ENCODE results near the gene TXNL4A.

The TXNL4A gene

DNA sequence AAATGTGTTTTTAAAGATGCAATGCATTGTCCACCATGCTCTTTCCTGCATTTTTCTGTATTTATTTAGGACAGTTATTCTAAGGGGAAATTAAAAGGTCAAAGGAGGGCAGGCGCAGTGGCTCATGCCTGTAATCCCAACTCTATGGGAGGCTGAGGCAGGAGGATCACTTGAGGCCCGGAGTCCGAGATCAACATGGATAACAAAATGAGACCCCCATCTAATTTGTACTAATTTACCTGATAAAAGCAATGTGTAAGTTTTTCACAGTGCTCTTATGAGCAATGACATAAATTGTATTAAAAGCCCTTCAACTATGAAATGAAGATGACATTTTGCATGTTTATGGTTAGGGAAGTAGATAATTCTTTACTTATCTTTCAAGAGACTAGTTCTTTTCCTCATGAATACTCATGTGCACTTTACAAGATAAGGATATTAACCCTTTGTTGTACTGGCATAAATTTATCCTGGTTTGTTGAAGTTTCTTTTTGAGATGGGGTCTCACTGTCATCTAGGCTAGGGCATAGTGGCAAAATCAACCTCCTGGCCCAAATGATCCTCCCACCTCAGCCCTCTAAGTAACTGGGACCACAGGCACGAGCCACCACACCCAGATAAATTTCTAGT lies 14.2 kb downstream of the TXNL4A start:
- TF ChIP-seq, protein P1, sequence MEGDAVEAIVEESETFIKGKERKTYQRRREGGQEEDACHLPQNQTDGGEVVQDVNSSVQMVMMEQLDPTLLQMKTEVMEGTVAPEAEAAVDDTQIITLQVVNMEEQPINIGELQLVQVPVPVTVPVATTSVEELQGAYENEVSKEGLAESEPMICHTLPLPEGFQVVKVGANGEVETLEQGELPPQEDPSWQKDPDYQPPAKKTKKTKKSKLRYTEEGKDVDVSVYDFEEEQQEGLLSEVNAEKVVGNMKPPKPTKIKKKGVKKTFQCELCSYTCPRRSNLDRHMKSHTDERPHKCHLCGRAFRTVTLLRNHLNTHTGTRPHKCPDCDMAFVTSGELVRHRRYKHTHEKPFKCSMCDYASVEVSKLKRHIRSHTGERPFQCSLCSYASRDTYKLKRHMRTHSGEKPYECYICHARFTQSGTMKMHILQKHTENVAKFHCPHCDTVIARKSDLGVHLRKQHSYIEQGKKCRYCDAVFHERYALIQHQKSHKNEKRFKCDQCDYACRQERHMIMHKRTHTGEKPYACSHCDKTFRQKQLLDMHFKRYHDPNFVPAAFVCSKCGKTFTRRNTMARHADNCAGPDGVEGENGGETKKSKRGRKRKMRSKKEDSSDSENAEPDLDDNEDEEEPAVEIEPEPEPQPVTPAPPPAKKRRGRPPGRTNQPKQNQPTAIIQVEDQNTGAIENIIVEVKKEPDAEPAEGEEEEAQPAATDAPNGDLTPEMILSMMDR (IDR thresholded peaks at IDR 0.05; ENCODE audit: borderline replicate concordance, control extremely low read depth, extremely low read depth, insufficient read depth, missing control alignments): no peak
- in situ Hi-C loops (cut with MboI; ENCODE audit: low sequenced_read_pairs, unreplicated experiment): no loop called here
- no peak for DNase-seq (ENCODE audit: low spot score)

- TF ChIP-seq, protein P1 (IDR thresholded peaks at IDR 0.05; ENCODE audit: borderline replicate concordance, control extremely low read depth, extremely low read depth, insufficient read depth, missing control alignments): no peak
- in situ Hi-C loops (cut with MboI; ENCODE audit: low sequenced_read_pairs, unreplicated experiment): no loop called here
Measured at GRCh38 chr18:79973517-79973916, 14.8 kb downstream of the TXNL4A start.

GRCh38 chr18:79972720-79973119 lies 15.6 kb downstream of the TXNL4A start:
- TF ChIP-seq, protein P1 (IDR thresholded peaks at IDR 0.05; ENCODE audit: borderline replicate concordance, control extremely low read depth, extremely low read depth, insufficient read depth, missing control alignments): no peak
- DNase-seq (ENCODE audit: low spot score): no peak
- in situ Hi-C loops (cut with MboI; ENCODE audit: low sequenced_read_pairs, unreplicated experiment): no loop called here

More at GRCh38 chr18:79973517-79973916, 14.8 kb downstream of the TXNL4A start:
- no peak for DNase-seq (ENCODE audit: low spot score)

- in situ Hi-C loops (cut with MboI; ENCODE audit: low sequenced_read_pairs, unreplicated experiment): no loop called here
- TF ChIP-seq, protein P1 (IDR thresholded peaks at IDR 0.05; ENCODE audit: borderline replicate concordance, control extremely low read depth, extremely low read depth, insufficient read depth, missing control alignments): no peak
- no peak for DNase-seq (ENCODE audit: low spot score)
Measured at GRCh38 chr18:79971986-79972385, 16.4 kb downstream of the TXNL4A start.

GRCh38 chr18:79971211-79971952 lies 17.0 kb downstream of the TXNL4A start:
- TF ChIP-seq, protein P1 (IDR thresholded peaks at IDR 0.05; ENCODE audit: borderline replicate concordance, control extremely low read depth, extremely low read depth, insufficient read depth, missing control alignments): no peak
- in situ Hi-C loops (cut with MboI; ENCODE audit: low sequenced_read_pairs, unreplicated experiment): no loop called here
- no peak for DNase-seq (ENCODE audit: low spot score)

- in situ Hi-C loops (cut with MboI; ENCODE audit: low sequenced_read_pairs, unreplicated experiment): no loop called here
- TF ChIP-seq, protein P1 (IDR thresholded peaks at IDR 0.05; ENCODE audit: borderline replicate concordance, control extremely low read depth, extremely low read depth, insufficient read depth, missing control alignments): no peak
- no peak for DNase-seq (ENCODE audit: low spot score)
Measured at GRCh38 chr18:79970419-79971133, 17.8 kb downstream of the TXNL4A start.
